Prostate gland (tissue), 2 donors: ENCODE data around the gene KCTD17. TPM values are rescaled to one million over a fixed set of nuclear protein-coding genes. Genes with fewer than 3 reads are reported as not detected.

Experiments
- DNase-seq: peaks from one replicate; pipeline ENCODE4 v3.0.0-alpha.2; 2019; ENCODE audit warnings: low spot score
- H3K27ac ChIP-seq, 2 donors: fragments of 200-600 bp; sonication (generic); 2 replicates each; pipeline ENCODE4 v1.5.1; 2017 to 2019
- H3K27me3 ChIP-seq: fragments of 200-600 bp; sonication (generic); replicated peaks from 2 replicates; pipeline ENCODE4 v1.5.1; 2019; ENCODE audit not compliant: insufficient read depth
- H3K36me3 ChIP-seq, 2 donors: fragments of 200-600 bp; sonication (generic); 1 replicate in 1 of 2; 2 replicates in 1 of 2; pipeline versions ENCODE4 v1.5.1 to v1.8.1; 2017 to 2019
- H3K4me1 ChIP-seq: fragments of 200-600 bp; sonication (generic); replicated peaks from 2 replicates; pipeline ENCODE4 v1.5.1; 2019
- H3K4me3 ChIP-seq, 2 donors: fragments of 200-600 bp; sonication (generic); 2 replicates each; pipeline ENCODE4 v1.5.1; 2017 to 2019
- H3K9me3 ChIP-seq: fragments of 200-600 bp; sonication (generic); 2 replicates; pipeline ENCODE4 v1.5.1; 2017
- CTCF ChIP-seq, 4 experiments: fragments of 200-600 bp in 2 of 4; fragments of 450-650 bp in 2 of 4; sonication (generic) in 2 of 4; IDR thresholded peaks; 1 replicate in 3 of 4; 2 replicates in 1 of 4; pipeline ENCODE4 v1.5.1; 2016 to 2019; ENCODE audit warnings: antibody characterized with exemption in 4 of 4, mild to moderate bottlenecking in 2 of 4, moderate library complexity in 2 of 4
- POLR2A ChIP-seq: fragments of 450-650 bp; IDR thresholded peaks from one replicate; pipeline ENCODE4 v1.6.1; 2016; ENCODE audit warnings: antibody characterized with exemption, mild to moderate bottlenecking
- POLR2AphosphoS5 ChIP-seq: sonication (generic); formaldehyde crosslinking; IDR thresholded peaks from one replicate; pipeline ENCODE4 v1.6.1; 2017; ENCODE audit warnings: antibody characterized with exemption
- WGBS: methylation state at CpG from one replicate; pipeline ENCODE4 v1.1.5; 2018; 5-methylcytosine and 5-hydroxymethylcytosine counted together
- intact Hi-C: fragments of 100-400 bp; cut with DNase I; formaldehyde crosslinking; loops from one replicate; pipeline ENCODE4 v1.14.2; 2022
- total RNA-seq, 2 donors: library from RNA; depleted of rRNA; stranded (reverse); fragments of >200 nt; gene quantifications; one replicate each; pipeline ENCODE4 v1.1.0, GENCODE V29; 2016

The KCTD17 gene
- total RNA-seq, 2 donors from 2014 or later = 7.8 to 32.4 TPM

- WGBS = 87% methylated on average over 14 of the region's 14 CpGs
- TF ChIP-seq POLR2A (no peak), CTCF (IDR thresholded peaks at IDR 0.05) (no peak), POLR2AphosphoS5 (no peak)
- no peaks in the 10 kb centered on the region for H3K36me3 ChIP-seq
- H3K27me3 ChIP-seq = no peaks in the 10 kb centered on the region
- intact Hi-C loops = no loop called here
- H3K27ac ChIP-seq = no peak overlapping the region
- no peaks in the 10 kb centered on the region for H3K9me3 ChIP-seq
- no peak overlapping the region for H3K4me3 ChIP-seq
- H3K4me1 ChIP-seq = peaks cover 16% of the 10 kb centered on the region
- no peak for DNase-seq
Observed at GRCh38 chr22:37016134-37016910, 35.2 kb upstream of the KCTD17 start.

- Histone ChIP-seq H3K9me3 (no peaks in the 10 kb centered on the region), H3K27me3 (no peaks in the 10 kb centered on the region), H3K27ac (no peak overlapping the region), H3K4me3 (no peak overlapping the region), H3K36me3 (no peaks in the 10 kb centered on the region), H3K4me1 (peaks cover 16% of the 10 kb centered on the region)
- no peak for DNase-seq
- TF ChIP-seq POLR2AphosphoS5 = no peak
- TF ChIP-seq CTCF (IDR thresholded peaks at IDR 0.05) = no peak
- TF ChIP-seq POLR2A = no peak
- 83% methylated on average over 10 of the region's 10 CpGs for WGBS
- intact Hi-C loops = no loop called here
Observed at GRCh38 chr22:37017356-37017755, 34.2 kb upstream of the KCTD17 start.

GRCh38 chr22:37018086-37018814 lies 33.3 kb upstream of the KCTD17 start:
- H3K27me3 ChIP-seq = no peaks in the 10 kb centered on the region
- peaks cover 16% of the 10 kb centered on the region for H3K4me1 ChIP-seq
- no peaks in the 10 kb centered on the region for H3K9me3 ChIP-seq
- DNase-seq = no peak
- intact Hi-C loops = no loop called here
- 53% methylated on average over 43 of the region's 45 CpGs for WGBS
- H3K4me3 ChIP-seq = peak overlapping the region; percentile 93 to 94
- TF ChIP-seq POLR2A (no peak), POLR2AphosphoS5 (no peak), CTCF (IDR thresholded peaks at IDR 0.05) (peak in 1 of 4 experiments; percentile 9)
- H3K36me3 ChIP-seq = no peaks in the 10 kb centered on the region
- peak overlapping the region; percentile 91 to 94 for H3K27ac ChIP-seq

GRCh38 chr22:37018815-37019308 lies 32.7 kb upstream of the KCTD17 start:
- intact Hi-C loops = no loop called here
- no peaks in the 10 kb centered on the region for H3K36me3 ChIP-seq
- WGBS = 2% methylated on average over 29 of the region's 35 CpGs
- peak overlapping the region; percentile 91 to 94 for H3K27ac ChIP-seq
- TF ChIP-seq POLR2AphosphoS5 = peak; percentile 13
- TF ChIP-seq CTCF (IDR thresholded peaks at IDR 0.05) = no peak
- peak overlapping the region; percentile 93 to 94 for H3K4me3 ChIP-seq
- DNase-seq = peak; percentile 54
- no peaks in the 10 kb centered on the region for H3K27me3 ChIP-seq
- peaks cover 16% of the 10 kb centered on the region for H3K4me1 ChIP-seq
- no peaks in the 10 kb centered on the region for H3K9me3 ChIP-seq
